ENCODE measurements around the gene CNKSR2. TPM values are rescaled to one million over a fixed set of nuclear protein-coding genes. Genes with fewer than 3 reads are reported as not detected.

CNKSR2 gene
- total RNA-seq, 1 donor from 2014 or later: 54.5 TPM

DNA sequence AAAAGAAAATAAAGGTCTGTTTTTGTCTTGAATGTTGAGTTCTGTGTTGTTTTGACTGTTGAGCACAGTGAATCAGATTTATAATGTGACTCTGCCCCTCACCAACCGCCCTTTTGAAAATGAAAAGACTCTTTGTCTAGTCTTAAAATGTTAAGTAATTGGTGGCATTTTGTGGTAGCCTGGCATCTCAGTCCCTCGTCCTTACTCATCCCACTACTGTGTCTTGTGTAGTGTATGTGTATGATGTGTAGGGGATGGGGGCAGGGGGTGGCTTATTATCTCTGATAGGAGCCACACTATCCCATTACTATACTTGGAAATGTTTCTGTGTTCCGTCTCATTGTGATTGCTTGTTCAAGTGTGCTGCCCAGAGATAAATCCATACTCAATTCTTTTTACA lies 271.7 kb downstream of the CNKSR2 start:
- Histone ChIP-seq H3K9ac (no peak overlapping the region), H2AFZ (replicated peaks) (no peak overlapping the region), H3K4me2 (no peak overlapping the region), H3K4me1 (no peaks in the 10 kb centered on the region), H3K27me3 (no peaks in the 10 kb centered on the region), H3F3A (ENCODE audit: low read depth) (no peaks in the 10 kb centered on the region), H4K20me1 (ENCODE audit: low read depth) (no peaks in the 10 kb centered on the region), H3K36me3 (no peaks in the 10 kb centered on the region), H3K79me2 (ENCODE audit: low read depth) (no peaks in the 10 kb centered on the region), H3K27ac (no peak overlapping the region), H3K9me3 (ENCODE audit: low read depth) (no peaks in the 10 kb centered on the region), H3K4me3 (no peak overlapping the region)
- no peak for DNase-seq (ENCODE audit: low spot score)
- Mint-ChIP-seq H3K27me3 (ENCODE audit: insufficient read depth, low read depth) (peaks cover 3% of the 10 kb centered on the region), H3K4me1 (peaks cover 13% of the 10 kb centered on the region), H3K27ac (peak overlapping the region; percentile 67), H3K4me3 (no peak overlapping the region), H3K36me3 (no peaks in the 10 kb centered on the region), H3K9me3 (no peaks in the 10 kb centered on the region)
- TF ChIP-seq, protein P1, sequence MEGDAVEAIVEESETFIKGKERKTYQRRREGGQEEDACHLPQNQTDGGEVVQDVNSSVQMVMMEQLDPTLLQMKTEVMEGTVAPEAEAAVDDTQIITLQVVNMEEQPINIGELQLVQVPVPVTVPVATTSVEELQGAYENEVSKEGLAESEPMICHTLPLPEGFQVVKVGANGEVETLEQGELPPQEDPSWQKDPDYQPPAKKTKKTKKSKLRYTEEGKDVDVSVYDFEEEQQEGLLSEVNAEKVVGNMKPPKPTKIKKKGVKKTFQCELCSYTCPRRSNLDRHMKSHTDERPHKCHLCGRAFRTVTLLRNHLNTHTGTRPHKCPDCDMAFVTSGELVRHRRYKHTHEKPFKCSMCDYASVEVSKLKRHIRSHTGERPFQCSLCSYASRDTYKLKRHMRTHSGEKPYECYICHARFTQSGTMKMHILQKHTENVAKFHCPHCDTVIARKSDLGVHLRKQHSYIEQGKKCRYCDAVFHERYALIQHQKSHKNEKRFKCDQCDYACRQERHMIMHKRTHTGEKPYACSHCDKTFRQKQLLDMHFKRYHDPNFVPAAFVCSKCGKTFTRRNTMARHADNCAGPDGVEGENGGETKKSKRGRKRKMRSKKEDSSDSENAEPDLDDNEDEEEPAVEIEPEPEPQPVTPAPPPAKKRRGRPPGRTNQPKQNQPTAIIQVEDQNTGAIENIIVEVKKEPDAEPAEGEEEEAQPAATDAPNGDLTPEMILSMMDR (IDR thresholded peaks at IDR 0.05): no peak
- TF ChIP-seq EZH2 (IDR thresholded peaks at IDR 0.05) (no peak), EZH2phosphoT487 (IDR thresholded peaks at IDR 0.05) (no peak)

DNA sequence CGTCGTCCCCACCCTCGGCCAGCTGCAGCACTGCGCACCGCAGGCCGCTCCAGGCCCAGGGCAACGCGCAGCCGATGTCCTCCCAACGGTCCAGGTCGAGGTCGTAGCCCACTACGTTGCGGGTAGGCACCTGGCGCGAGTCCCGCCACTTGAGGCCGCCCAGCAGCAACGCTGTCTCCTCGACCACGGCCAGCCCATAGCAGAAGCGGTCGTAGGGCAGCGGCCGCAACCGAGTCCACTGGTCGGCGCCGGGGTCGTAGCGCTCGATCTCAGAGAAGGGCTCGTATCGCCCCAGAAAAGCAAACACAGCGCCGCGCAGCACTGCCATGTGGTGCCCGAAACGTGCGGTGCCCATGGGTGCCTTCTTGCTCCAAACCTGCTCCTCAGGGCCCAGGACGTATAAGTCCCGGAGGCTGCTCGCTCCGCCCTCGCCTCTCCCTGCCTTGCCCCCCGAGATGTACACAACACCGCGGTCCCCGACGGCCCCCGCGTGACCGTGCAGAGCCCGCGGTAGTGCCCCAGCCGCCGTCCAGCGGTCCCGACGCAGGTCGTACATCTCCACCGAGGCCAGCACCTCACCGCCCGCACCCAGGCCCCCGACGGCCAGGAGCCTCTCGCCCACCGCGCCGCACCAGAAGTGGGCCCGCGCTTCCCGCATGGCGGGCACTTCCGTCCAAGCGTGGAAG lies 281.8 kb downstream of the CNKSR2 start:
- no peaks in the 10 kb centered on the region for H3F3A ChIP-seq (ENCODE audit: low read depth)
- Mint-ChIP-seq H3K27ac (no peak overlapping the region), H3K27me3 (ENCODE audit: insufficient read depth, low read depth) (no peaks in the 10 kb centered on the region), H3K4me3 (no peak overlapping the region), H3K4me1 (no peaks in the 10 kb centered on the region), H3K9me3 (peaks cover 10% of the 10 kb centered on the region), H3K36me3 (peaks cover 11% of the 10 kb centered on the region)
- no peak overlapping the region for H3K9ac ChIP-seq
- no peaks in the 10 kb centered on the region for H3K27me3 ChIP-seq
- no peaks in the 10 kb centered on the region for H3K4me1 ChIP-seq
- H2AFZ ChIP-seq (replicated peaks): no peak overlapping the region
- no peaks in the 10 kb centered on the region for H4K20me1 ChIP-seq (ENCODE audit: low read depth)
- H3K36me3 ChIP-seq: peaks cover 4% of the 10 kb centered on the region
- H3K27ac ChIP-seq: no peak overlapping the region
- H3K79me2 ChIP-seq (ENCODE audit: low read depth): no peaks in the 10 kb centered on the region
- H3K4me2 ChIP-seq: no peak overlapping the region
- TF ChIP-seq EZH2phosphoT487 (IDR thresholded peaks at IDR 0.05) (no peak), EZH2 (IDR thresholded peaks at IDR 0.05) (no peak)
- TF ChIP-seq, protein P1 (IDR thresholded peaks at IDR 0.05): no peak
- DNase-seq (ENCODE audit: low spot score): no peak
- H3K9me3 ChIP-seq (ENCODE audit: low read depth): no peaks in the 10 kb centered on the region
- H3K4me3 ChIP-seq: no peak overlapping the region

DNA sequence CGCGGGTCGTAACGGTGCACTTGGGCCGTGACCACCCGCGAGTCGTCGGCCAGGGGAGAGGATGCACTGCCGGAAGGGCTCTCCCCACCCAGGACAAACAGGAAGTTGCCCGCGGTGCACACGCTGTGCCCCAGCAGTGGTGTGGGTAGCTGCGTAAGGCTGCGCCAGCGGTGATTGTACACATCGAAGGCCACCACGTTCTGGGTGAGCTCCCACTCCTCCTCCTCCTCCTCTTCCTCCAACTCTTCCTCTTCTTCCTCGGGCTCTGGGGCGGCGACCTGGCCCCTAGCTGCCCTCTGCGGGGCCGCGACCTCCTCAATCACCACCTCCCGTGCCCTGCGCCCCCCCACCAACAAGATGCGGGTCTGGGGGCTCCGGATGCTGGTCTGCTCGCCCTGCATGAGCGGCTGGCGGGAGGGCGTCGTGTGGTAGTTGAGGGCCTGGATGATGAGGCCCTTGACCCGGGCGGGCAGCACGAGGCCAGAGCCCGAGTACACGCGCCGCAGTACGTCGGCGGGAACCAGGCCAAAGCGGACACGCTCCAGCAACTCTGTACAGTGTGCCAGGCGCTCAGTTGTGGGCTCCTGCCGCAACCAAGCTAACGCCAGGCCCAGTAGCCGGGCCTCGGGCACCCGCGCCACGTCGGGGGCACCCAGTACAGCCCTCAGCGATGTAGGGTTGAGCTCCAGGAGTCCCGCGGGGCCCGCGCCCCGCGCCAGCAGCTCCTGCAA lies 282.5 kb downstream of the CNKSR2 start:
- peaks cover 8% of the 10 kb centered on the region for H3K36me3 Mint-ChIP-seq

More for the DNA sequence above, 282.5 kb downstream of the CNKSR2 start:
- H3K27me3 ChIP-seq: no peaks in the 10 kb centered on the region
- Mint-ChIP-seq H3K9me3 (peaks cover 10% of the 10 kb centered on the region), H3K27ac (no peak overlapping the region), H3K4me3 (no peak overlapping the region), H3K4me1 (no peaks in the 10 kb centered on the region), H3K27me3 (ENCODE audit: insufficient read depth, low read depth) (no peaks in the 10 kb centered on the region)
- H4K20me1 ChIP-seq (ENCODE audit: low read depth): no peaks in the 10 kb centered on the region
- H3K27ac ChIP-seq: no peak overlapping the region
- H3K4me1 ChIP-seq: no peaks in the 10 kb centered on the region
- DNase-seq (ENCODE audit: low spot score): no peak
- TF ChIP-seq, protein P1 (IDR thresholded peaks at IDR 0.05): no peak
- TF ChIP-seq EZH2phosphoT487 (IDR thresholded peaks at IDR 0.05) (no peak), EZH2 (IDR thresholded peaks at IDR 0.05) (no peak)
- no peaks in the 10 kb centered on the region for H3F3A ChIP-seq (ENCODE audit: low read depth)
- H3K4me2 ChIP-seq: no peak overlapping the region
- H3K79me2 ChIP-seq (ENCODE audit: low read depth): no peaks in the 10 kb centered on the region
- H2AFZ ChIP-seq (replicated peaks): no peak overlapping the region
- H3K9me3 ChIP-seq (ENCODE audit: low read depth): no peaks in the 10 kb centered on the region
- H3K4me3 ChIP-seq: no peak overlapping the region
- H3K9ac ChIP-seq: no peak overlapping the region
- H3K36me3 ChIP-seq: peaks cover 4% of the 10 kb centered on the region

All from neural progenitor cell (in vitro differentiated cells).